Adrenal gland (tissue), 12 donors: Measurements from ENCODE around the gene RHOG. TPM values are rescaled to one million over a fixed set of nuclear protein-coding genes. Genes with fewer than 3 reads are reported as not detected.
A peak's percentile ranks its signal among the peaks of the same experiment; 100 is the strongest.

ENCODE experiments used
- DNase-seq, 7 donors: peaks; one replicate each; pipeline ENCODE4 v3.0.0-alpha.2; 2019 to 2020
- H3K27ac ChIP-seq, 5 donors: fragments of 200-600 bp; sonication (generic) in 4 of 5; 1 replicate in 3 of 5; 2 replicates in 2 of 5; pipeline versions ENCODE4 v1.5.1 to v1.8.0; 2016 to 2020; ENCODE audit warnings: mild to moderate bottlenecking in 1 of 5
- H3K27me3 ChIP-seq: fragments of 200-600 bp; 2 replicates; pipeline ENCODE4 v1.8.0; 2021
- H3K36me3 ChIP-seq, 2 donors: fragments of 200-600 bp; replicated peaks in 1 of 2; 1 replicate in 1 of 2; 2 replicates in 1 of 2; pipeline versions ENCODE4 v1.5.1 to v1.8.0; 2018 to 2022
- H3K4me1 ChIP-seq, 2 donors: fragments of 200-600 bp; replicated peaks in 1 of 2; 1 replicate in 1 of 2; 2 replicates in 1 of 2; pipeline versions ENCODE4 v1.5.1 to v1.8.0; 2018 to 2021
- H3K4me3 ChIP-seq, 4 donors: fragments of 200-600 bp; sonication (generic) in 3 of 4; one replicate each; pipeline ENCODE4 v1.5.1; 2016 to 2018
- H3K9me3 ChIP-seq, 3 donors: fragments of 200-600 bp; sonication (generic) in 1 of 3; replicated peaks in 1 of 3; 1 replicate in 2 of 3; 2 replicates in 1 of 3; pipeline versions ENCODE4 v1.5.1 to v1.8.0; 2016 to 2021
- POLR2A ChIP-seq, 2 donors: fragments of 450-650 bp; IDR thresholded peaks; one replicate each; pipeline ENCODE4 v1.6.1; 2017; ENCODE audit warnings: antibody characterized with exemption in 2 of 2, mild to moderate bottlenecking in 2 of 2, moderate library complexity in 1 of 2
- WGBS, 4 donors: extraction: QIAGEN DNeasy Blood & Tissue Kit in 2 of 4; methylation state at CpG; one replicate each; pipeline versions ENCODE4 v1.1.5 to v1.1.7; 2013 to 2017; 5-methylcytosine and 5-hydroxymethylcytosine counted together
- intact Hi-C, 2 donors: fragments of 100-400 bp; cut with DNase I; formaldehyde crosslinking; loops; one replicate each; pipeline versions ENCODE4 v1.14.1 to v1.15.0; 2022 to 2023
- polyA plus RNA-seq, 3 donors: library from polyadenylated mRNA; stranded (reverse); fragments of 200-250 nt in 2 of 3; fragments of 350-450 nt in 1 of 3; fragmentation: Illumina TruSeq in 1 of 3; extraction: RNeasy Lipid Tissue Mini Kit (QIAGEN cat#74804) in 1 of 3; gene quantifications; one replicate each; pipeline ENCODE4 v1.2.3, GENCODE V29; 2013 to 2014
- total RNA-seq, 9 donors: library from RNA; depleted of rRNA in 4 of 9; stranded (reverse); fragments of >200 nt in 4 of 9; fragments of 120-200 nt in 1 of 9; fragmentation: NEBNext Ultra II Directional in 1 of 9; extraction: Animal tissue kit (Norgen Biotek cat#: 25700) in 1 of 9; gene quantifications; one replicate each; pipeline versions ENCODE4 v1.1.0 to v1.2.4, GENCODE V29; 2013 to 2023
- TF ChIP-seq, protein P1 (sequence below), 6 experiments: fragments of 450-650 bp in 4 of 6; fragments of 200-600 bp in 2 of 6; sonication (generic) in 1 of 6; IDR thresholded peaks; 1 replicate in 5 of 6; 2 replicates in 1 of 6; pipeline versions ENCODE4 v1.5.1 to v1.8.0; 2016 to 2021; ENCODE audit warnings: antibody characterized with exemption in 6 of 6, mild to moderate bottlenecking in 2 of 6, moderate library complexity in 1 of 6
- donor health status: healthy with polysubstance abuse.
- donor health status: Bipolar disorder and iron deficiency.
- donor health status: DM: yes; HTN: yes; CAD: no.
- donor health status: DM: no; HTN: no; CAD: no.
- donor health status: DM: no; HTN: no; CAD: no.
- donor health status: DM: yes; HTN: yes; CAD: no.

RHOG gene
- total and polyA plus RNA-seq, 12 donors, result 21.4 to 91.2 (median 48.7) TPM

DNA sequence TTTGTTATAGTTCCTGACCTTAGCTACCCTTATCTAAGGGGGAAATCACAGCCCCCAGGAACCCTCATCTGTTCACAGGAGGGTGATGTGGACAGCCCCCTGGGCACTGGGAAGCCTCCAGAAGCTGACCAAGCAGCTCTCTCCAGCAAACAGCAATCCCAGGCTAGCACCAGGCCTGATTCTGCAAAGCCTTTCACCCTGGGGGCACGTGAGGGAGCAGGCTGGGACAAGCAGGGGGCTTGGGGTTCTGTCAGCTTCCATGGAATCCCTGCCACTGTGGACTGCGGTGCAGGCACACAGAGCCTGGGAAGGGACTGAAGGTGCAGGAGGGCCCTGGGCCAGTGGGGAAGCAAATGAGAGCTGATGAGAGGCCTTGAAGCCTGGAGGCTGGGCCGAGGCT is 30.3 kb downstream of the RHOG start:
- Histone ChIP-seq H3K9me3 (no peaks in the 10 kb centered on the region), H3K27me3 (no peaks in the 10 kb centered on the region), H3K36me3 (no peaks in the 10 kb centered on the region), H3K4me3 (no peak overlapping the region), H3K4me1 (peaks cover 6 to 7% of the 10 kb centered on the region in 2 donors), H3K27ac (no peak overlapping the region)
- DNase-seq, result no peak
- WGBS, 4 donors, result 67 to 87% (median 85%) methylated on average over 1 to 3 of the region's 3 CpGs
- intact Hi-C loops, result no loop called here
- TF ChIP-seq, protein P1, sequence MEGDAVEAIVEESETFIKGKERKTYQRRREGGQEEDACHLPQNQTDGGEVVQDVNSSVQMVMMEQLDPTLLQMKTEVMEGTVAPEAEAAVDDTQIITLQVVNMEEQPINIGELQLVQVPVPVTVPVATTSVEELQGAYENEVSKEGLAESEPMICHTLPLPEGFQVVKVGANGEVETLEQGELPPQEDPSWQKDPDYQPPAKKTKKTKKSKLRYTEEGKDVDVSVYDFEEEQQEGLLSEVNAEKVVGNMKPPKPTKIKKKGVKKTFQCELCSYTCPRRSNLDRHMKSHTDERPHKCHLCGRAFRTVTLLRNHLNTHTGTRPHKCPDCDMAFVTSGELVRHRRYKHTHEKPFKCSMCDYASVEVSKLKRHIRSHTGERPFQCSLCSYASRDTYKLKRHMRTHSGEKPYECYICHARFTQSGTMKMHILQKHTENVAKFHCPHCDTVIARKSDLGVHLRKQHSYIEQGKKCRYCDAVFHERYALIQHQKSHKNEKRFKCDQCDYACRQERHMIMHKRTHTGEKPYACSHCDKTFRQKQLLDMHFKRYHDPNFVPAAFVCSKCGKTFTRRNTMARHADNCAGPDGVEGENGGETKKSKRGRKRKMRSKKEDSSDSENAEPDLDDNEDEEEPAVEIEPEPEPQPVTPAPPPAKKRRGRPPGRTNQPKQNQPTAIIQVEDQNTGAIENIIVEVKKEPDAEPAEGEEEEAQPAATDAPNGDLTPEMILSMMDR (IDR thresholded peaks at IDR 0.05), result no peak
- no peak for TF ChIP-seq POLR2A (IDR thresholded peaks at IDR 0.05)

DNA sequence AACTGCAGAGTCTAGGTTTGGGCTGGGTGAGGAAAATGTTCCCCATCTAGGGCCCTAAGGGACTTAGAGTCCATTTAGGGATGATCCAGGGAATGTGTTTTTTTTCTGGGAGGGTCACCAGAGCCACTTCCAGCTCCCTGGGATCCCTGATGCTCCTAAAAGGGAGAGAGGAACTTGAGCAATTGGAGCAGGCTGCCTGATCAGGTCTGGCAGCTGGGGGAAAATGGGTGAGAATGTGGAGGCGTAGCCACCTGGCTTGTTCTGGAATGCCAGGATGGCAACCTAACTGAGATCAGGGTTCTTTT is 31.2 kb downstream of the RHOG start:
- no peaks in the 10 kb centered on the region for H3K36me3 ChIP-seq
- H3K4me1 ChIP-seq, result peaks cover 6 to 7% of the 10 kb centered on the region in 2 donors
- H3K9me3 ChIP-seq, result no peaks in the 10 kb centered on the region
- TF ChIP-seq, protein P1 (IDR thresholded peaks at IDR 0.05), result no peak
- no peak for TF ChIP-seq POLR2A (IDR thresholded peaks at IDR 0.05)
- DNase-seq, result no peak
- intact Hi-C loops, result no loop called here
- H3K27ac ChIP-seq, result no peak overlapping the region
- WGBS, 4 donors, result 93 to 100% (median 100%) methylated on average over 1 of the region's 1 CpG
- no peak overlapping the region for H3K4me3 ChIP-seq
- H3K27me3 ChIP-seq, result no peaks in the 10 kb centered on the region

DNA sequence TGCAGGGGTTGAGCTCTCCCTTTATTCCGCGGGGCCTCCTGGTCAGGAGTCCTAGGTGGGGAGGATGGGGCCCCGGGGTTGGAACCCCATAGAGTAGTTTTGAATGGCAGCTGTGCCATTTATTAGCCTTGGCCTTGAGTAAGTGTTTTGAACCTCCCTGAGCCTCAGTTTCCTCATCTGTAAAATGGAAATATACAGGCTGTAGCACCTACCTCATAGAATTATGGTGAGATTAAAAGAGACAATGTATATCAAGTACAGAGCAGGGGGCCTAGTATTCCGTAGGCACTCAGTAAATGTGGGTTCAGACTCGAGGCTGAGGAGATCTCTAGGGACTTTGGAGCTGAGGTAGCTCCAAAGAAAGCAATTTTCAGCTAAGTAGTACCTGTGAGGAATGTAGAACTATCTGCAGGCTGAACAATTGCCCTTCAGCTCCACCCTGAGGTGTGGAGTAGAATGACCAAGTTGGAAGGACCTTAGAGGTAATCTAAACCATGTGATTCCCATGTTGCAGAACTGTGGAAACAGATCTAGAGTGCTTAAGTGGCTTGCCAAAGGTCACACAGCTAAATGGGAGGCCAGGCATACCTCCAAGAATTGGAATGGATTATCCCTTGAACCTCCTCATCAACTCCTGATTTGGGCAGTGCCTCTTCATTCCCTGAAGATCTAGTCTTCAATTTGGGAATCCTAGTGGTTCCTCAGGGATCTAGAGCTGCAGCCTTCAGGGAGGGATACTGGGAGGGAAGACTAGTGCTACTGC is 31.7 kb downstream of the RHOG start:
- intact Hi-C loops, result no loop called here
- H3K27me3 ChIP-seq, result no peaks in the 10 kb centered on the region
- peaks cover 6 to 7% of the 10 kb centered on the region in 2 donors for H3K4me1 ChIP-seq
- TF ChIP-seq, protein P1 (IDR thresholded peaks at IDR 0.05), result peak in 5 of 6 experiments; percentile 39 to 53 (median 41)
- TF ChIP-seq POLR2A (IDR thresholded peaks at IDR 0.05), result no peak
- DNase-seq, result peak in 4 of 7 donors; percentile 34 to 55 (median 44)
- WGBS, 4 donors, result 30 to 62% (median 33%) methylated on average over 2 to 5 of the region's 5 CpGs
- peak overlapping the region in 2 of 4 donors; percentile 60 to 91 for H3K4me3 ChIP-seq
- H3K27ac ChIP-seq, result no peak overlapping the region
- no peaks in the 10 kb centered on the region for H3K36me3 ChIP-seq
- H3K9me3 ChIP-seq, result no peaks in the 10 kb centered on the region

DNA sequence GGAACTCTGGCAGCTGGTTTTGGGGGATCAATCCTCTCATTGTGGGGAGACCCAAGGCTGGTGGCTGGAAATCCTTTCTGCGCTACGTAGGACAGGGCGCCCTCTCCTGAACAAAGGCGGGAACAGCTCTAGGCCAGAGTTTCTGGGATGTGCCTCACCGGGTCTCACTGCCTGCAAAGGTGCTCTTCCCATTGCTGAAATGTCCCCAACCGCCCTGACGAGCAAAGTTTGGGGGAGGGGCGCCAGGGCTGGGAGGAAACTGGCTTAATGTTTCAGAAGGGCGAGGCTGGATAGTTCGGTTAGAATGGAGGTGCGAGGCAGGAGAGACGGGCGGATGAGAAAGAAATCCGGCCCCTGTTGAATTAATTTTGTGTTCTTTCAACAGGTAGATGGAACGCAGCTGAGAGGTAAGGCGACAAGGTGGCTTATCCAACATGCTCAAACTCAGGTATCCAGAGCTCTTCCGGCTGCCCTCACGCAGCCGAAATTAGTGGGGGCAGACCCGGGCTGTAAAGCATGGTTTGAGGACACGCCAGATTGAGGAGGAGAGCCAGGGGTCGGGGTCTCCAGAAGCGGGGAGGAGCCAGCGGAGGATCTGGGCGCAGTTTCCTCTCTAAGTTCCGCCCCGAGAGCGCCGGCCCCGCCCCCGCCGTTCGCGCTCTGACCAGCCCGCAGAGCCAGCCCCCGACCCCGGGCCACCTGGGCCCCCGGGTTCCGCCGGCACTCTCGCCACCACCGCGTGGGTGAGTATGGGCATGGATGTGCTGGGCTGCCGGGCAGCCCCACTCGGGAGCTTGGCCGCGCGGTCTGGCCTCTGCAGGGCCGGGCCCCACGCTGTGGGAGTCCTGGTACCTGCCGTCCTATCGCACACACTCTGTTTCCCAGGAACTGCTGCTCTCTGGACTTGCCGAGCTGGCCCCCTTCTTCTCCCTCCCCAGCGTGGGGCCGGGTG is 32.6 kb downstream of the RHOG start, which contains the start of gene PGAP2:
TSS of gene PGAP2 (plus strand) at position 652 of the 952 bp plus-strand sequence. CDS start 2,700 bp downstream, outside the sequence.
- Histone ChIP-seq H3K4me1 (peaks cover 6 to 7% of the 10 kb centered on the region in 2 donors), H3K27me3 (no peaks in the 10 kb centered on the region), H3K9me3 (no peaks in the 10 kb centered on the region), H3K27ac (peak within 1 kb of the TSS in 1 of 5 donors; percentile 16), H3K36me3 (no peaks in the 10 kb centered on the region), H3K4me3 (peak within 1 kb of the TSS in 3 of 4 donors; percentile 60 to 91 (median 64))
- DNase-seq, result peak; percentile 41 to 73 (median 60)
- intact Hi-C loops, result no loop called here
- 0 to 3% (median 1%) methylated on average over 19 to 55 of the region's 55 CpGs for WGBS, 4 donors
- no peak for TF ChIP-seq POLR2A (IDR thresholded peaks at IDR 0.05)
- TF ChIP-seq, protein P1 (IDR thresholded peaks at IDR 0.05), result peak; percentile 31 to 61 (median 54)
